Measurements from ENCODE around the gene PITPNM3. TPM values are rescaled to one million over a fixed set of nuclear protein-coding genes. Genes with fewer than 3 reads are reported as not detected.

Gene PITPNM3
- total and polyA plus RNA-seq, 12 donors, result 1.1 to 9.8 (median 6.8) TPM

- no peaks in the 10 kb centered on the region for H3K4me1 ChIP-seq (replicated peaks in 1 of 2)
- H3K4me3 ChIP-seq, result no peak overlapping the region
- 82 to 100% (median 95%) methylated on average over 1 of the region's 1 CpG for WGBS, 4 donors
- intact Hi-C loops (cut with DNase I), result loop anchor here in 1 of 2 donors (10.0 kb wide), 1 partner anchor 338 kb away; the partner anchor contains the start of gene WSCD1
- no peaks in the 10 kb centered on the region for H3K9me3 ChIP-seq (replicated peaks in 1 of 3)
- TF ChIP-seq POLR2A (IDR thresholded peaks at IDR 0.05), result no peak
- TF ChIP-seq, protein P1, sequence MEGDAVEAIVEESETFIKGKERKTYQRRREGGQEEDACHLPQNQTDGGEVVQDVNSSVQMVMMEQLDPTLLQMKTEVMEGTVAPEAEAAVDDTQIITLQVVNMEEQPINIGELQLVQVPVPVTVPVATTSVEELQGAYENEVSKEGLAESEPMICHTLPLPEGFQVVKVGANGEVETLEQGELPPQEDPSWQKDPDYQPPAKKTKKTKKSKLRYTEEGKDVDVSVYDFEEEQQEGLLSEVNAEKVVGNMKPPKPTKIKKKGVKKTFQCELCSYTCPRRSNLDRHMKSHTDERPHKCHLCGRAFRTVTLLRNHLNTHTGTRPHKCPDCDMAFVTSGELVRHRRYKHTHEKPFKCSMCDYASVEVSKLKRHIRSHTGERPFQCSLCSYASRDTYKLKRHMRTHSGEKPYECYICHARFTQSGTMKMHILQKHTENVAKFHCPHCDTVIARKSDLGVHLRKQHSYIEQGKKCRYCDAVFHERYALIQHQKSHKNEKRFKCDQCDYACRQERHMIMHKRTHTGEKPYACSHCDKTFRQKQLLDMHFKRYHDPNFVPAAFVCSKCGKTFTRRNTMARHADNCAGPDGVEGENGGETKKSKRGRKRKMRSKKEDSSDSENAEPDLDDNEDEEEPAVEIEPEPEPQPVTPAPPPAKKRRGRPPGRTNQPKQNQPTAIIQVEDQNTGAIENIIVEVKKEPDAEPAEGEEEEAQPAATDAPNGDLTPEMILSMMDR (IDR thresholded peaks at IDR 0.05), result peak in 4 of 6 experiments; percentile 30 to 41 (median 34)
- H3K27me3 ChIP-seq, result peaks cover 4% of the 10 kb centered on the region
- H3K36me3 ChIP-seq (replicated peaks in 1 of 2), result no peaks in the 10 kb centered on the region
- H3K27ac ChIP-seq, result no peak overlapping the region
- no peak for DNase-seq
These were observed 143.3 kb downstream of the PITPNM3 start for GRCh38 chr17:6413065-6413464.

DNA sequence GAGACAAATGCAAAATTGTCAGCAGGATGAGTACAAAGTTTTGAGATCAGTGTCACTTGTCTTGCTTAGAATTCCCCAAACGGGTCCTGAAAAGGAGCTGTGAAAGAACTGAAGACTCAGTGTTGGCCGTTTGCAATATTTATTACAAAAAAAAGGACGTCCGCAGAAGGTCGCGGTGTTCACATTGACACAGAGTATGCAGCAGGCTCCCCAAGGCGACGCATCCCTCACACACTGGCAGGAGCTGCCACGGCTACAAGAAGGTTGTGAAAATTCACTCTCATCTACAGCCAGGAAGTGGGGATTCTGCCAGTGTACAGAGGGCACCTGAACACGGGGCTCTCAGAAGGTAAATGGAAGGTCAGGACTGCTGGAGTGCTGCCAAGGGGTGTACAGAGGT is 147.6 kb downstream of the PITPNM3 start:
- H3K9me3 ChIP-seq (replicated peaks in 1 of 3), result no peaks in the 10 kb centered on the region
- no peaks in the 10 kb centered on the region for H3K4me1 ChIP-seq (replicated peaks in 1 of 2)
- TF ChIP-seq, protein P1 (IDR thresholded peaks at IDR 0.05), result no peak
- no peak for TF ChIP-seq POLR2A (IDR thresholded peaks at IDR 0.05)
- no peaks in the 10 kb centered on the region for H3K36me3 ChIP-seq (replicated peaks in 1 of 2)
- intact Hi-C loops (cut with DNase I), result no loop called here
- H3K27ac ChIP-seq, result no peak overlapping the region
- no peak for DNase-seq
- peaks cover 9% of the 10 kb centered on the region for H3K27me3 ChIP-seq
- 46 to 50% (median 49%) methylated on average over 10 of the region's 10 CpGs for WGBS, 4 donors
- H3K4me3 ChIP-seq, result no peak overlapping the region

- DNase-seq, result no peak
- intact Hi-C loops (cut with DNase I), result no loop called here
- Histone ChIP-seq H3K4me1 (replicated peaks in 1 of 2) (no peaks in the 10 kb centered on the region), H3K4me3 (no peak overlapping the region), H3K27ac (no peak overlapping the region), H3K36me3 (replicated peaks in 1 of 2) (no peaks in the 10 kb centered on the region), H3K9me3 (replicated peaks in 1 of 3) (no peaks in the 10 kb centered on the region), H3K27me3 (peaks cover 5% of the 10 kb centered on the region)
- 49 to 63% (median 52%) methylated on average over 6 of the region's 6 CpGs for WGBS, 4 donors
- no peak for TF ChIP-seq POLR2A (IDR thresholded peaks at IDR 0.05)
- TF ChIP-seq, protein P1 (IDR thresholded peaks at IDR 0.05), result no peak
These were observed 148.1 kb downstream of the PITPNM3 start for GRCh38 chr17:6408276-6408675.

DNA sequence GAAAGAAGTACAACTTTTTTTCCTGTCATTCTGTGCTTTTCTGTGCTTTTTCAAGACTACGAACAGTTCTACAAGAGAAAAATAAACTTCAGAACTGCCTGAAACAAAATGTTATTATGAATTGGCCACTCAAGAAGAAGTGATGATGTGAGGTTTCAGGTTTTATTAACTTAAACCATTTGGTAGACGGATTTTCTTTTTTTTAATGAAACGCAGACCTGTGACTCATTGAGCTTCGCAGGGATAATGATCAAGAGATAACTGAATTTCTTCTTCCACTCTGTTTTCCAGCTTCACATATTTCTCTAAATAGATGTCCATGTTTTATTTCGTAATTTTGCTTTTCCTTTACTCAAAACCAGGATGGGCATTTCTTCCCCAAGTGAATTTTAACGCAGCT is 154.1 kb downstream of the PITPNM3 start:
- H3K36me3 ChIP-seq (replicated peaks in 1 of 2), result no peaks in the 10 kb centered on the region
- no peak overlapping the region for H3K4me3 ChIP-seq
- TF ChIP-seq, protein P1 (IDR thresholded peaks at IDR 0.05), result no peak
- TF ChIP-seq POLR2A (IDR thresholded peaks at IDR 0.05), result no peak
- H3K9me3 ChIP-seq (replicated peaks in 1 of 3), result no peaks in the 10 kb centered on the region
- 64 to 74% (median 67%) methylated on average over 6 of the region's 6 CpGs for WGBS, 4 donors
- no peak overlapping the region for H3K27ac ChIP-seq
- H3K27me3 ChIP-seq, result peaks cover 5% of the 10 kb centered on the region
- intact Hi-C loops (cut with DNase I), result no loop called here
- H3K4me1 ChIP-seq (replicated peaks in 1 of 2), result no peaks in the 10 kb centered on the region
- DNase-seq, result no peak

Small RNA genes within 50 kb of the gene (small RNA-seq; reads per million reads assigned to genes)
- gene RF00017 (0 reads per million in 2 donors), gene RNA5SP435 (0.67 to 1.7 reads per million in 2 donors)

Other genes with a start within 250 kb of the PITPNM3 start
- not detected for gene AIPL1, start 121.4 kb downstream of the PITPNM3 start, total RNA-seq
- gene AIPL1, start 121.4 kb downstream of the PITPNM3 start, polyA plus RNA-seq, result not detected
- 1 to 10 TPM; 1.0 to 8.4 (median 5.4) TPM for gene PIMREG, start 112.1 kb downstream of the PITPNM3 start, total RNA-seq
- gene PIMREG, start 112.1 kb downstream of the PITPNM3 start, polyA plus RNA-seq, result 1 to 10 TPM in 1 of 3 donors, under 1 TPM in 2; 0.72 to 1.6 (median 0.98) TPM
- 10 to 100 TPM in 8 of 9 donors, 1 to 10 TPM in 1; 5.1 to 21.8 (median 13.2) TPM for gene KIAA0753, start 84.2 kb upstream of the PITPNM3 start, total RNA-seq
- gene KIAA0753, start 84.2 kb upstream of the PITPNM3 start, polyA plus RNA-seq, result 10 to 100 TPM in 2 of 3 donors, 1 to 10 TPM in 1; 8.4 to 13.3 (median 12.8) TPM
- 100 to 1,000 TPM in 6 of 9 donors, 10 to 100 TPM in 3; 64.6 to 224 (median 142) TPM for gene TXNDC17, start 84.5 kb upstream of the PITPNM3 start, total RNA-seq
- 100 to 1,000 TPM; 114 to 223 (median 122) TPM for gene TXNDC17, start 84.5 kb upstream of the PITPNM3 start, polyA plus RNA-seq
- 10 to 100 TPM in 7 of 9 donors, 1 to 10 TPM in 2; 8.0 to 69.1 (median 24.9) TPM for gene MED31, start 95.0 kb upstream of the PITPNM3 start, total RNA-seq
- gene MED31, start 95.0 kb upstream of the PITPNM3 start, polyA plus RNA-seq, result 10 to 100 TPM; 17.5 to 57.3 (median 19.0) TPM
- gene C17orf100, start 95.2 kb upstream of the PITPNM3 start, total RNA-seq, result 1 to 10 TPM in 7 of 9 donors, under 1 TPM in 2; 0.87 to 2.8 (median 2.1) TPM
- gene C17orf100, start 95.2 kb upstream of the PITPNM3 start, polyA plus RNA-seq, result 1 to 10 TPM; 1.7 to 3.6 (median 2.9) TPM
- gene SLC13A5, start 156.8 kb upstream of the PITPNM3 start, total RNA-seq, result 1 to 10 TPM in 7 of 9 donors, not detected in 2; 1.6 to 7.2 (median 5.3) TPM
- gene SLC13A5, start 156.8 kb upstream of the PITPNM3 start, polyA plus RNA-seq, result 1 to 10 TPM in 2 of 3 donors, under 1 TPM in 1; 0.97 to 2.9 (median 2.3) TPM
- gene XAF1, start 199.5 kb upstream of the PITPNM3 start, total RNA-seq, result 10 to 100 TPM; 12.7 to 45.4 (median 18.3) TPM
- 10 to 100 TPM; 22.3 to 73.4 (median 30.1) TPM for gene XAF1, start 199.5 kb upstream of the PITPNM3 start, polyA plus RNA-seq
- gene FBXO39, start 219.7 kb upstream of the PITPNM3 start, total RNA-seq, result under 1 TPM in 3 of 9 donors, not detected in 6; 0.14 to 0.35 (median 0.19) TPM
- under 1 TPM in 1 of 3 donors, not detected in 2; 0.48 TPM for gene FBXO39, start 219.7 kb upstream of the PITPNM3 start, polyA plus RNA-seq

Data from adrenal gland (tissue), 12 donors.